Astrocyte (in vitro differentiated cells and primary cell): Measurements from ENCODE around the gene MPO.

Experiments
- EZH2 ChIP-seq: IDR thresholded peaks from 2 replicates; pipeline ENCODE4 v1.6.1; 2012; ENCODE audit warnings: mild to moderate bottlenecking, low read length, inconsistent platforms; ENCODE audit not compliant: insufficient read depth
- TF ChIP-seq, protein P1 (sequence below): IDR thresholded peaks from 2 replicates; pipeline ENCODE4 v1.5.1; 2011; ENCODE audit warnings: low read depth, mild to moderate bottlenecking, inconsistent platforms, low read length, moderate library complexity; ENCODE audit not compliant: insufficient read depth

DNA sequence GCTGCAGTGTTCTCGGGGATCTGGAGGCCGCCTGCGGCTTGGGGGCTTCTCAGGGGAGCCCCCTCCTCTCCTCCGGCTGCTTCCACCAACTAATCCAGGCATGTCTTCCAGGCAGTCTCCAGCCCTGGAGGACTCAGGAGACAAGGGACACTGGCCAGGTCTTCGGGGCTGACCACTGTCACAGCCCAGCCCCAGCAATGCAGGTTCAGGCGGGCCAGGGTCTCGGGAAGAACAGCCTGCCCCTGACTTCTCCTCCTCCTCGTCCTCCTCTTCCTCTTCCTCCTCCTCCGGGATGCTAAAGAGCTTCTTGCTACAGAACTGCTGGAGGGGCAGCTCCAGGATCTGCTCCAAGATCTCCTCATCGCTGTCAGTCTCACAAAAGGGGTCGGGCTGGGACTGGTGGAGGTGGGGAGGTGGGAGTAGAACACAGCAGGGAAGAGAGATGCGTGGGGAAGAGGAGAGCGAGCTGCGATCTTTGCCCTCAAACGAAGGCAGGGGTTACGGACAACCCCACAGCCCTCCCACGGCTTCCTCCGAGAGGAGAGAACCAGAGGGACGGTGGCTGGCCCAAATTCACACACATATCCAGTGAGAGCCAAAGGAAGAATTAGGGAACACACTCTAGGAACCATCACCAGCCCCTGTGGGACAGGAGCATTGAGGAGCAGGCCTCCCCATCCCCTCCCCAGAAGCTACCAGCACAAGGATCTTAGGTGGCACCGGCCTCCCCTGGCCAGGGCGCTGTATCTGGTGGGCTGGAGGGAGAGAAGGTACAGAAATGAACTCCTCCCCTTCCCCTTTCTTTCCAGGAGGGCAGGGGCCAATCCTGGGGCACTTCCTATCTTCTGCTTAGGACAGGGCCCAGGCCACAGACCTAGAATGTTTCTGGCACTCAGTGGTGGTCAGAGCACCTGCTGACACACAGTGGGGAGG lies 28.5 kb upstream of the MPO start:
- TF ChIP-seq, protein P1, sequence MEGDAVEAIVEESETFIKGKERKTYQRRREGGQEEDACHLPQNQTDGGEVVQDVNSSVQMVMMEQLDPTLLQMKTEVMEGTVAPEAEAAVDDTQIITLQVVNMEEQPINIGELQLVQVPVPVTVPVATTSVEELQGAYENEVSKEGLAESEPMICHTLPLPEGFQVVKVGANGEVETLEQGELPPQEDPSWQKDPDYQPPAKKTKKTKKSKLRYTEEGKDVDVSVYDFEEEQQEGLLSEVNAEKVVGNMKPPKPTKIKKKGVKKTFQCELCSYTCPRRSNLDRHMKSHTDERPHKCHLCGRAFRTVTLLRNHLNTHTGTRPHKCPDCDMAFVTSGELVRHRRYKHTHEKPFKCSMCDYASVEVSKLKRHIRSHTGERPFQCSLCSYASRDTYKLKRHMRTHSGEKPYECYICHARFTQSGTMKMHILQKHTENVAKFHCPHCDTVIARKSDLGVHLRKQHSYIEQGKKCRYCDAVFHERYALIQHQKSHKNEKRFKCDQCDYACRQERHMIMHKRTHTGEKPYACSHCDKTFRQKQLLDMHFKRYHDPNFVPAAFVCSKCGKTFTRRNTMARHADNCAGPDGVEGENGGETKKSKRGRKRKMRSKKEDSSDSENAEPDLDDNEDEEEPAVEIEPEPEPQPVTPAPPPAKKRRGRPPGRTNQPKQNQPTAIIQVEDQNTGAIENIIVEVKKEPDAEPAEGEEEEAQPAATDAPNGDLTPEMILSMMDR = no peak
- TF ChIP-seq EZH2 = no peak
